Endothelial cell of umbilical vein (primary cell): ENCODE results near the gene TPGS2. TPM values are rescaled to one million over a fixed set of nuclear protein-coding genes. Genes with fewer than 3 reads are reported as not detected.

Source experiments
- BruUV-seq: library from RNA; stranded (reverse); fragments of 400-500 nt; replicated peaks from 2 replicates; lab custom pipeline; 2021; lab: Mats Ljungman, UMichigan
- CTCF ChIA-PET: fragments of 300-600, 350-600 bp; sonication (Branson Sonifier 250); formaldehyde crosslinking; loops from one replicate; lab custom pipeline; 2021; ENCODE audit warnings: antibody characterized with exemption, inconsistent platforms; lab: Charles Lee
- POLR2A ChIA-PET: fragments of 300-600, 350-600 bp; sonication (Branson Sonifier 250); formaldehyde crosslinking; loops from one replicate; lab custom pipeline; 2021; ENCODE audit warnings: antibody characterized with exemption, inconsistent platforms; lab: Charles Lee
- DNase-seq: peaks from one replicate; pipeline ENCODE4 v3.0.0-alpha.2; 2011; ENCODE audit warnings: low read depth, low spot score
- FAIRE-seq: peaks from 2 replicates; lab custom pipeline; 2011; peaks lifted over from hg19 to GRCh38; lab: Jason Lieb, UNC
- H2AFZ ChIP-seq: 2 replicates; pipeline ENCODE4 v1.6.0; 2012; ENCODE audit warnings: low read depth, low read length, control low read depth, inconsistent platforms
- H3K27ac ChIP-seq: 2 replicates; pipeline ENCODE4 v1.5.1; 2011; ENCODE audit warnings: low read depth, mild to moderate bottlenecking, control low read depth, low read length, moderate library complexity; ENCODE audit not compliant: insufficient read depth
- H3K27me3 ChIP-seq, 2 experiments: 2 replicates each; pipeline versions ENCODE4 v1.6.0 to v1.6.1; 2011; ENCODE audit warnings: low read length in 2 of 2, mixed read lengths in 1 of 2; ENCODE audit not compliant: control insufficient read depth in 2 of 2, insufficient read depth in 2 of 2
- H3K36me3 ChIP-seq, 2 experiments: 2 replicates in 1 of 2; 3 replicates in 1 of 2; pipeline ENCODE4 v1.5.1; 2011; ENCODE audit warnings: low read length in 2 of 2, mild to moderate bottlenecking in 1 of 2, moderate library complexity in 1 of 2; ENCODE audit not compliant: control insufficient read depth in 2 of 2, insufficient read depth in 2 of 2; ENCODE audit errors: extremely low read depth in 1 of 2
- H3K4me1 ChIP-seq: 3 replicates; pipeline ENCODE4 v1.5.1; 2011; ENCODE audit warnings: mild to moderate bottlenecking, low read length; ENCODE audit not compliant: control insufficient read depth, insufficient read depth; ENCODE audit errors: extremely low read depth
- H3K4me2 ChIP-seq: 2 replicates; pipeline ENCODE4 v1.6.1; 2011; ENCODE audit warnings: low read length, control low read depth, mixed read lengths; ENCODE audit not compliant: insufficient read depth
- H3K4me3 ChIP-seq, 3 experiments: fragments of 200-600 bp in 1 of 3; sonication (generic), shearing (Covaris generic) in 1 of 3; replicated peaks in 1 of 3; 2 replicates each; pipeline ENCODE4 v1.5.1; 2011 to 2016; ENCODE audit warnings: control low read depth in 3 of 3, low read length in 3 of 3, mild to moderate bottlenecking in 2 of 3, inconsistent platforms in 1 of 3, low read depth in 1 of 3, moderate library complexity in 1 of 3; ENCODE audit not compliant: insufficient read depth in 1 of 3
- H3K79me2 ChIP-seq: 2 replicates; pipeline ENCODE4 v1.6.0; 2012; ENCODE audit warnings: low read length, inconsistent platforms; ENCODE audit not compliant: control insufficient read depth, insufficient read depth
- H3K9ac ChIP-seq: replicated peaks from 2 replicates; pipeline ENCODE3; 2011; ENCODE audit warnings: low read length, control low read depth; ENCODE audit not compliant: insufficient read depth; ENCODE audit errors: extremely low read depth
- H3K9me1 ChIP-seq: replicated peaks from 3 replicates; pipeline ENCODE4 v1.6.0; 2011; ENCODE audit warnings: mild to moderate bottlenecking, low read length; ENCODE audit not compliant: control insufficient read depth, insufficient read depth; ENCODE audit errors: extremely low read depth
- H3K9me3 ChIP-seq: replicated peaks from 2 replicates; pipeline ENCODE4 v1.5.1; 2012; ENCODE audit warnings: low read length, inconsistent platforms; ENCODE audit not compliant: control insufficient read depth, insufficient read depth
- H4K20me1 ChIP-seq: replicated peaks from 2 replicates; pipeline ENCODE3; 2011; ENCODE audit warnings: mild to moderate bottlenecking, low read length; ENCODE audit not compliant: control insufficient read depth, insufficient read depth; ENCODE audit errors: extremely low read depth
- EZH2 ChIP-seq: IDR thresholded peaks from 2 replicates; pipeline ENCODE4 v1.6.1; 2012; ENCODE audit warnings: borderline replicate concordance, low read depth, mild to moderate bottlenecking, moderate library complexity, low read length, inconsistent platforms; ENCODE audit not compliant: severe bottlenecking
- FOS ChIP-seq: IDR thresholded peaks from 2 replicates; pipeline ENCODE4 v1.6.1; 2011; ENCODE audit warnings: mild to moderate bottlenecking, low read length, moderate library complexity, borderline replicate concordance; ENCODE audit not compliant: insufficient read depth
- GATA2 ChIP-seq: IDR thresholded peaks from 2 replicates; pipeline ENCODE4 v1.7.0; 2011; ENCODE audit warnings: low read depth, mild to moderate bottlenecking, moderate library complexity, mixed read lengths, low read length; ENCODE audit not compliant: insufficient read length, insufficient read depth
- JUN ChIP-seq: IDR thresholded peaks from 2 replicates; pipeline ENCODE4 v1.6.1; 2011; ENCODE audit warnings: borderline replicate concordance, low read depth; ENCODE audit not compliant: insufficient read length, insufficient read depth
- MYC ChIP-seq: IDR thresholded peaks from one replicate; pipeline ENCODE4 v1.6.1; 2011; ENCODE audit warnings: mild to moderate bottlenecking, low read depth, low read length
- POLR2A ChIP-seq: IDR thresholded peaks from 2 replicates; pipeline ENCODE4 v1.6.1; 2012; ENCODE audit warnings: low read depth, mild to moderate bottlenecking, control low read depth, low read length
- POLR2AphosphoS5 ChIP-seq: IDR thresholded peaks from 2 replicates; pipeline ENCODE4 v1.6.1; 2012; ENCODE audit warnings: low read depth, mild to moderate bottlenecking, control low read depth, low read length, moderate library complexity; ENCODE audit not compliant: insufficient read depth
- dilution Hi-C: fragments of 300-500 bp; cut with MboI; formaldehyde crosslinking; loops from one replicate; pipeline ENCODE4 v1.15.0; 2019; ENCODE audit warnings: low sequenced_read_pairs; ENCODE audit not compliant: extremely low pct_ligation_motif_present
- intact Hi-C: fragments of 100-400 bp; cut with micrococcal nuclease; formaldehyde crosslinking; loops from one replicate; pipeline ENCODE4 v1.10.0; 2022
- polyA plus RNA-seq, 4 experiments: library from polyadenylated mRNA; depleted of rRNA in 3 of 4; stranded (reverse) in 3 of 4; unstranded in 1 of 4; fragments of >200 nt; gene quantifications; 2 replicates each; pipeline versions ENCODE4 v1.2.1 to v1.2.3, GENCODE V29; 2011 to 2012; ENCODE audit warnings: missing spikeins in 1 of 4
- total RNA-seq: library from RNA; stranded (reverse); gene quantifications from 2 replicates; pipeline ENCODE4 v1.2.3, GENCODE V29; 2021
- TF ChIP-seq, protein P1 (sequence below): IDR thresholded peaks from 2 replicates; pipeline ENCODE4 v1.6.1; 2011; ENCODE audit not compliant: insufficient read depth, insufficient read length
- TF ChIP-seq, protein P2 (sequence below), 2 donors: IDR thresholded peaks; 1 replicate in 1 of 2; 2 replicates in 1 of 2; pipeline ENCODE4 v1.5.1; 2011; ENCODE audit warnings: low read length in 2 of 2, mild to moderate bottlenecking in 2 of 2, moderate library complexity in 2 of 2, control low read depth in 1 of 2, inconsistent platforms in 1 of 2, low read depth in 1 of 2; ENCODE audit not compliant: insufficient read depth in 1 of 2; ENCODE audit errors: extremely low read depth in 1 of 2

Gene TPGS2
- total and polyA plus RNA-seq, 2 donors (not counting 3 experiments of a cell fraction or from before 2014, with no cell fraction given): 150 to 232 TPM

- CTCF ChIA-PET: interaction anchor here (4.4 kb wide), 1 partner anchor 75 kb away, joined by 26 read pairs; no protein-coding TSS in a partner anchor
- intact Hi-C loops: no loop called here
- DNase-seq: no peak
- Histone ChIP-seq H3K9ac (no peak overlapping the region), H3K27ac (no peak overlapping the region), H4K20me1 (no peaks in the 10 kb centered on the region), H3K79me2 (no peaks in the 10 kb centered on the region), H3K4me2 (no peak overlapping the region), H3K9me3 (no peaks in the 10 kb centered on the region), H2AFZ (no peak overlapping the region), H3K36me3 (no peaks in the 10 kb centered on the region), H3K4me3 (no peak overlapping the region), H3K27me3 (peaks cover 7 to 12% of the 10 kb centered on the region in 2 experiments), H3K4me1 (no peaks in the 10 kb centered on the region), H3K9me1 (no peaks in the 10 kb centered on the region)
- no TSS peak for BruUV-seq
- POLR2A ChIA-PET: no interaction called here
- dilution Hi-C loops: no loop called here
- no peak for FAIRE-seq
- TF ChIP-seq POLR2A (no peak), EZH2 (no peak), MYC (no peak), POLR2AphosphoS5 (no peak), GATA2 (no peak), JUN (no peak), FOS (no peak)
- TF ChIP-seq, protein P1, sequence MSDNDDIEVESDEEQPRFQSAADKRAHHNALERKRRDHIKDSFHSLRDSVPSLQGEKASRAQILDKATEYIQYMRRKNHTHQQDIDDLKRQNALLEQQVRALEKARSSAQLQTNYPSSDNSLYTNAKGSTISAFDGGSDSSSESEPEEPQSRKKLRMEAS: no peak
- TF ChIP-seq, protein P2, sequence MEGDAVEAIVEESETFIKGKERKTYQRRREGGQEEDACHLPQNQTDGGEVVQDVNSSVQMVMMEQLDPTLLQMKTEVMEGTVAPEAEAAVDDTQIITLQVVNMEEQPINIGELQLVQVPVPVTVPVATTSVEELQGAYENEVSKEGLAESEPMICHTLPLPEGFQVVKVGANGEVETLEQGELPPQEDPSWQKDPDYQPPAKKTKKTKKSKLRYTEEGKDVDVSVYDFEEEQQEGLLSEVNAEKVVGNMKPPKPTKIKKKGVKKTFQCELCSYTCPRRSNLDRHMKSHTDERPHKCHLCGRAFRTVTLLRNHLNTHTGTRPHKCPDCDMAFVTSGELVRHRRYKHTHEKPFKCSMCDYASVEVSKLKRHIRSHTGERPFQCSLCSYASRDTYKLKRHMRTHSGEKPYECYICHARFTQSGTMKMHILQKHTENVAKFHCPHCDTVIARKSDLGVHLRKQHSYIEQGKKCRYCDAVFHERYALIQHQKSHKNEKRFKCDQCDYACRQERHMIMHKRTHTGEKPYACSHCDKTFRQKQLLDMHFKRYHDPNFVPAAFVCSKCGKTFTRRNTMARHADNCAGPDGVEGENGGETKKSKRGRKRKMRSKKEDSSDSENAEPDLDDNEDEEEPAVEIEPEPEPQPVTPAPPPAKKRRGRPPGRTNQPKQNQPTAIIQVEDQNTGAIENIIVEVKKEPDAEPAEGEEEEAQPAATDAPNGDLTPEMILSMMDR (IDR thresholded peaks at IDR 0.05; ENCODE audit: extremely low read depth in 1 of 2, insufficient read depth in 1 of 2, low read depth in 1 of 2, low read length in 2 of 2): no peak
Observed at GRCh38 chr18:36762074-36762473, 66.7 kb downstream of the TPGS2 start.
